ENCODE measurements around the gene WNT3A. TPM values are rescaled to one million over a fixed set of nuclear protein-coding genes. Genes with fewer than 3 reads are reported as not detected.

Gene WNT3A
- total RNA-seq, 1 donor: not detected

GRCh38 chr1:228013935-228014930 lies 7.4 kb downstream of the WNT3A start:
- DNase-seq (ENCODE audit: low read depth): peak; percentile 27
- no peak for TF ChIP-seq CTCF (IDR thresholded peaks at IDR 0.05; ENCODE audit: insufficient read depth, low read depth, low read length)
- no peak overlapping the region for H3K4me3 ChIP-seq (ENCODE audit: low read depth, low read length)

DNA sequence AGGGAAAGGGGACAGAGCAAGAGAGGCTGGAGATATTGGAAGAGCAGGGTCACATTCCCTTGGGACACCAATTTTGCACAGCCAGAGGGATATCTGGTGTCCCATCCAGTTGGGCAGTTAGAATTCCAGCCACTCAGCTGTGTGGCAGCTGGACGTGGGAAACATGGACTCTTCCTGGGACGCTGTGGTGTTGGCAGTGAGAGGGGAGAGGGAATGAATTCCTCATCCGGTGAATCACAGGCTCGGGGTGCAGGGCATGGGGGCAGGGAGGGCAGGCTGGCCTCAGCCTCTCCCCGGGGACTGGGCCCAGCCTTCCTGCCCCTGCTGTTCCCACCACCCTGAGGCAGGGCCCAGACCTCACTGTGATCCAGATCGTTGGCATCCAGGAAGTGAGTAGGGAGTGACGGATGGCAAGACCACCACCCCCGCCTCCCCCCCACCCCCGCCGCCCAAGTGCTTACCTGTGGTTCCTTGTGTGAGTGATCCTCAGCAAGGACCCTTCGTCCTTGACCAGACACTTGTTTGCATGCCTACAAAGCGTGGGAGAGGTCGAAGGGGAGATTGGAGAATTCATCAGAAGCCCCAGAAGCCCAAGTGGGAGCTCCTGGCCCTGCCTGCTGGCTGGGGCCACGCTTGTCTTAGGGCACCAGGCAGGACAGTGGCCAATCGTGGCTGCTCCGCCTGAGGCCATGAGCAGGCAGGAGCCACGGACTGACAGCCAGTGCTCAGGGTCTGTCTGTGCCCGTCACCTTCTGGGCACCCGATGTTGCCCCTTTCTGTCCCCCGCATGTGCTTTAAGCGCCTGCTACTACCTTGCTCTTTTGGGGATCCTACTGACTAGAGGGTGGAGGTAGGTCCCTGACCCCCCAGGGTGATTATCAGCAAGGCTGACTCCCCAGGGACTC lies 8.7 kb downstream of the WNT3A start:
- no peak overlapping the region for H3K4me3 ChIP-seq (ENCODE audit: low read depth, low read length)
- peak; percentile 17 for DNase-seq (ENCODE audit: low read depth)
- no peak for TF ChIP-seq CTCF (IDR thresholded peaks at IDR 0.05; ENCODE audit: insufficient read depth, low read depth, low read length)

DNA sequence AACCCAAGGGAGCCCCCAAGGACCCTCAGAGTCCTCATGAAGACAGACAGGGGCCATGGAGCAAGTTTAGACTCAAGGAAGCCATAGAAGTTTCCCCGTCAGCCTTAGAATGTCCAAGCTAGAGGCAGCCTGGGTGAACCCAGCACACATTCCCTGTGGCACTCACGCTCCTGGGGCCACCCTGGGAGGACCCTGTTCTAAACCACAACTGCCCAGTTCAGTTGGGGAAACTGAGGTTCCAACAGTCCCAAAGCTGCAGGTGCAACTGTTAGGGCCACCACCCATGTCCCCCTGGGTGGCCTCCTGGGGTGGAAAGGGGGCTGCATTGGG lies 9.3 kb downstream of the WNT3A start:
- no peak overlapping the region for H3K4me3 ChIP-seq (ENCODE audit: low read depth, low read length)
- no peak for DNase-seq (ENCODE audit: low read depth)
- no peak for TF ChIP-seq CTCF (IDR thresholded peaks at IDR 0.05; ENCODE audit: insufficient read depth, low read depth, low read length)

GRCh38 chr1:228016653-228017355 lies 10.0 kb downstream of the WNT3A start:
- DNase-seq (ENCODE audit: low read depth): no peak
- H3K4me3 ChIP-seq (ENCODE audit: low read depth, low read length): no peak overlapping the region
- no peak for TF ChIP-seq CTCF (IDR thresholded peaks at IDR 0.05; ENCODE audit: insufficient read depth, low read depth, low read length)

DNA sequence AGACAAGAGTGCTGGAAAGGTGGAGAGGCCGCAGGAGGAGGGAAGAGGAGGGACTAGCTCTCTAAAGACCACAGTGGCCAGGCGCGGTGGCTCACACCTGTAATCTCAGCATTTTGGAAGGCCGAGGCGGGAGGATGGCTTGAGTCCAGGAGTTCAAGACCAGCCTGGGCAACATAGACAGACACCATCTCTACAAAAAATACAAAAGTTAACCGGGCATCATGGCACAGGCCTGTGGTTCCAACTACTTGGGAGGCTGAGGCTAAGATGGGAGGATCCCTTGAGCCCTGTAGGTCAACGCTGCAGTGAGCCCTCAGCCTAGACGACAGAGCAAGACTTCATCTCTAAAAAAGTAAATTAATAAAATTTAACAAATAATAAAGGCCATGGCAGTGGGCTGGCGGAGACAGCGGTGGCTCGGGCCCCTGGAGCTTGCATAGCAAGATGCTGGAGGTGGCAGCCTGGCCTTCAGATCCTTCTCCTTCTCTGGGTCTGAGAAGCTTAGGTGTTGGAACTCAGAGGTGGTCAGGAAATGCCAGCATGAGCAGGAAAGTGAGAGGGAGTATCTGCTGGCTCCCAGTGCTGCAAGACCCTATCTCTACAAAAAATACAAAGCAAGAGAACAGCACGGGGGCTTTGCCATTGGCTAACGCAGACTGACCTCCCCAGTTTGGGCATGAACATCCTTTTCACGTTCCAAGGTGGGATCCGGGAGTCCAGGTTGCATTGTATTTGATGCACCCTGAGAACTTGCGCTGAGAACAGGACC lies 10.7 kb downstream of the WNT3A start:
- TF ChIP-seq CTCF (IDR thresholded peaks at IDR 0.05; ENCODE audit: insufficient read depth, low read depth, low read length): no peak
- no peak for DNase-seq (ENCODE audit: low read depth)
- H3K4me3 ChIP-seq (ENCODE audit: low read depth, low read length): no peak overlapping the region

DNA sequence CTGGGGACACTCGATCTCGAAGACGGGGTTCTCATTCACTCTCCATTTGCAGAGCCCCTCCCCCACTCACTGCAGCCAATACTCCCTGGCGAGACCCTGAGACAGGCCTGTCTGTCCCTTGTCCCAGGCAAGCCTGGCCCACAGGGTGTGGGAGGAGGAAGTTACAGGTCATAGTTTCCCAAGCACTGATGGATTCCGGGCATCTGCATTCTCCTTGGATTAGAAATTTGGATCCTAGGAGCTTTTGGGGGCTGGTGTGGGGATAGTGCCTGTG lies 11.3 kb downstream of the WNT3A start:
- DNase-seq (ENCODE audit: low read depth): no peak
- no peak for TF ChIP-seq CTCF (IDR thresholded peaks at IDR 0.05; ENCODE audit: insufficient read depth, low read depth, low read length)
- no peak overlapping the region for H3K4me3 ChIP-seq (ENCODE audit: low read depth, low read length)

Measured in fibroblast of villous mesenchyme (primary cell).